ENCODE data around the gene HOXA3. TPM values are rescaled to one million over a fixed set of nuclear protein-coding genes. Genes with fewer than 3 reads are reported as not detected.

The HOXA3 gene
- total RNA-seq, 1 donor from 2014 or later, result not detected

GRCh38 chr7:27091941-27092818, 60.2 kb downstream of the HOXA3 start:
- POLR2A ChIA-PET, result no interaction called here
- Mint-ChIP-seq H3K36me3 (ENCODE audit: low read depth) (peaks cover 5% of the 10 kb centered on the region), H3K9me3 (no peaks in the 10 kb centered on the region), H3K27ac (no peak overlapping the region), H3K27me3 (peaks cover 59% of the 10 kb centered on the region), H3K4me3 (no peak overlapping the region), H3K4me1 (peaks cover 26% of the 10 kb centered on the region)
- CTCF ChIA-PET, result interaction anchor here (1.6 to 1.9 kb wide), 2 partner anchors 59 to 69 kb away, joined by 3 to 4 read pairs; no protein-coding TSS in a partner anchor
- intact Hi-C loops (cut with micrococcal nuclease), result no loop called here
- TF ChIP-seq CTCF (IDR thresholded peaks at IDR 0.05), result no peak
- ATAC-seq (ENCODE audit: low read depth) (no peak), DNase-seq (no peak)

- Mint-ChIP-seq H3K27me3 (peaks cover 61% of the 10 kb centered on the region), H3K4me3 (no peak overlapping the region), H3K27ac (no peak overlapping the region), H3K4me1 (peaks cover 23% of the 10 kb centered on the region), H3K36me3 (ENCODE audit: low read depth) (peaks cover 3% of the 10 kb centered on the region), H3K9me3 (no peaks in the 10 kb centered on the region)
- ATAC-seq (ENCODE audit: low read depth), result no peak
- CTCF ChIA-PET, result interaction anchor here (1.6 kb wide), 1 partner anchor 59 kb away, joined by 5 read pairs; no protein-coding TSS in a partner anchor
- POLR2A ChIA-PET, result interaction anchor here (0.6 to 1.3 kb wide), 2 partner anchors 22 to 41 kb away, joined by 3 to 9 read pairs; no protein-coding TSS in a partner anchor
- no peak for DNase-seq
- no peak for TF ChIP-seq CTCF (IDR thresholded peaks at IDR 0.05)
- intact Hi-C loops (cut with micrococcal nuclease), result no loop called here
Measured at GRCh38 chr7:27091105-27091504, 61.3 kb downstream of the HOXA3 start.

- peaks cover 12% of the 10 kb centered on the region for H3K4me1 Mint-ChIP-seq
- no peaks in the 10 kb centered on the region for H3K9me3 Mint-ChIP-seq
- POLR2A ChIA-PET, result no interaction called here
- TF ChIP-seq CTCF (IDR thresholded peaks at IDR 0.05), result no peak
- H3K27ac Mint-ChIP-seq, result no peak overlapping the region
- ATAC-seq (ENCODE audit: low read depth) (no peak), DNase-seq (no peak)
- H3K27me3 Mint-ChIP-seq, result peaks cover 47% of the 10 kb centered on the region
- peak overlapping the region; percentile 38 for H3K4me3 Mint-ChIP-seq
- intact Hi-C loops (cut with micrococcal nuclease), result no loop called here
- CTCF ChIA-PET, result no interaction called here
- H3K36me3 Mint-ChIP-seq (ENCODE audit: low read depth), result no peaks in the 10 kb centered on the region
Measured at GRCh38 chr7:27088002-27088922, 64.1 kb downstream of the HOXA3 start.

GRCh38 chr7:27083646-27084045, 68.7 kb downstream of the HOXA3 start:
- ATAC-seq (ENCODE audit: low read depth) (no peak), DNase-seq (no peak)
- CTCF ChIA-PET, result interaction anchor here (0.9 kb wide), 1 partner anchor 36 kb away, joined by 3 read pairs; no protein-coding TSS in a partner anchor
- intact Hi-C loops (cut with micrococcal nuclease), result no loop called here
- Mint-ChIP-seq H3K27ac (no peak overlapping the region), H3K4me3 (no peak overlapping the region), H3K27me3 (peaks cover 19% of the 10 kb centered on the region), H3K9me3 (no peaks in the 10 kb centered on the region), H3K36me3 (ENCODE audit: low read depth) (no peaks in the 10 kb centered on the region), H3K4me1 (peaks cover 18% of the 10 kb centered on the region)
- POLR2A ChIA-PET, result no interaction called here
- no peak for TF ChIP-seq CTCF (IDR thresholded peaks at IDR 0.05)

- no peaks in the 10 kb centered on the region for H3K36me3 Mint-ChIP-seq (ENCODE audit: low read depth)
- peaks cover 6% of the 10 kb centered on the region for H3K27me3 Mint-ChIP-seq
- ChIA-PET CTCF (no interaction called here), POLR2A (no interaction called here)
- H3K4me3 Mint-ChIP-seq, result no peak overlapping the region
- no peak for TF ChIP-seq CTCF (IDR thresholded peaks at IDR 0.05)
- no peak for DNase-seq
- H3K4me1 Mint-ChIP-seq, result peaks cover 8% of the 10 kb centered on the region
- H3K27ac Mint-ChIP-seq, result no peak overlapping the region
- H3K9me3 Mint-ChIP-seq, result no peaks in the 10 kb centered on the region
- intact Hi-C loops (cut with micrococcal nuclease), result no loop called here
- no peak for ATAC-seq (ENCODE audit: low read depth)
Measured at GRCh38 chr7:27082171-27082570, 70.2 kb downstream of the HOXA3 start.
